Body of pancreas (tissue), 4 donors: ENCODE data around the gene PPM1H. TPM values are rescaled to one million over a fixed set of nuclear protein-coding genes. Genes with fewer than 3 reads are reported as not detected.

Experiments
- ATAC-seq: fragments of 150-250 bp; one replicate; pipeline ENCODE4 v1.9.1; 2016
- DNase-seq, 4 donors: peaks; one replicate each; pipeline ENCODE4 v3.0.0-alpha.2; 2019
- H3K27ac ChIP-seq, 4 donors: fragments of 200-600 bp; sonication (generic); 1 replicate in 3 of 4; 2 replicates in 1 of 4; pipeline versions ENCODE4 v1.5.1 to v1.6.1; 2016 to 2019; ENCODE audit warnings: mild to moderate bottlenecking in 1 of 4, mixed read lengths in 1 of 4, moderate library complexity in 1 of 4
- H3K27me3 ChIP-seq, 2 donors: fragments of 200-600 bp; sonication (generic); one replicate each; pipeline ENCODE4 v1.6.0; 2016; ENCODE audit warnings: mild to moderate bottlenecking in 1 of 2
- H3K36me3 ChIP-seq, 2 donors: fragments of 200-600 bp; sonication (generic); replicated peaks in 1 of 2; 2 replicates each; pipeline ENCODE4 v1.5.1; 2016; ENCODE audit warnings: low read depth in 2 of 2; ENCODE audit not compliant: insufficient read depth in 1 of 2
- H3K4me1 ChIP-seq: fragments of 200-600 bp; sonication (generic); one replicate; pipeline ENCODE4 v1.6.0; 2016
- H3K4me3 ChIP-seq, 2 donors: fragments of 200-600 bp; sonication (generic); 1 replicate in 1 of 2; 2 replicates in 1 of 2; pipeline ENCODE4 v1.5.1; 2016 to 2019
- H3K9me3 ChIP-seq, 3 donors: fragments of 200-600 bp; sonication (generic); 1 replicate in 2 of 3; 2 replicates in 1 of 3; pipeline ENCODE4 v1.5.1; 2016
- CTCF ChIP-seq, 7 experiments: fragments of 450-650 bp in 4 of 7; fragments of 200-600 bp in 3 of 7; sonication (generic) in 3 of 7; IDR thresholded peaks; one replicate each; pipeline ENCODE4 v1.5.1; 2016 to 2019; ENCODE audit warnings: antibody characterized with exemption in 7 of 7
- POLR2A ChIP-seq, 3 donors: fragments of 450-650 bp; IDR thresholded peaks; one replicate each; pipeline ENCODE4 v1.6.1; 2016; ENCODE audit warnings: antibody characterized with exemption in 3 of 3, mild to moderate bottlenecking in 2 of 3
- WGBS, 2 donors: methylation state at CpG; one replicate each; pipeline ENCODE4 v1.1.5; 2017; 5-methylcytosine and 5-hydroxymethylcytosine counted together
- intact Hi-C: fragments of 100-400 bp; cut with DNase I; formaldehyde crosslinking; loops from one replicate; pipeline ENCODE4 v1.15.1; 2023
- total RNA-seq, 2 donors: library from RNA; depleted of rRNA; stranded (reverse); fragments of >200 nt; gene quantifications; one replicate each; pipeline ENCODE4 v1.1.0, GENCODE V29; 2016

The PPM1H gene
- total RNA-seq, 2 donors from 2014 or later: 4.9 to 6.3 TPM

- H3K9me3 ChIP-seq: no peaks in the 10 kb centered on the region
- no peaks in the 10 kb centered on the region for H3K4me1 ChIP-seq
- no peak for DNase-seq
- intact Hi-C loops: no loop called here
- no peak for TF ChIP-seq CTCF (IDR thresholded peaks at IDR 0.05)
- TF ChIP-seq POLR2A (IDR thresholded peaks at IDR 0.05): no peak
- no peaks in the 10 kb centered on the region for H3K36me3 ChIP-seq
- no peak for ATAC-seq
- H3K27ac ChIP-seq: no peak overlapping the region
- 61 to 63% methylated on average over 3 of the region's 3 CpGs for WGBS, 2 donors
- no peaks in the 10 kb centered on the region for H3K27me3 ChIP-seq
- H3K4me3 ChIP-seq: no peak overlapping the region
Measured at GRCh38 chr12:62653304-62653703, 281.6 kb downstream of the PPM1H start.

GRCh38 chr12:62651138-62651537, 283.8 kb downstream of the PPM1H start:
- Histone ChIP-seq H3K36me3 (no peaks in the 10 kb centered on the region), H3K27ac (no peak overlapping the region), H3K27me3 (no peaks in the 10 kb centered on the region), H3K9me3 (no peaks in the 10 kb centered on the region), H3K4me1 (no peaks in the 10 kb centered on the region), H3K4me3 (no peak overlapping the region)
- DNase-seq (no peak), ATAC-seq (no peak)
- no peak for TF ChIP-seq POLR2A (IDR thresholded peaks at IDR 0.05)
- intact Hi-C loops: no loop called here
- WGBS, 2 donors: 90 to 94% methylated on average over 2 of the region's 2 CpGs

GRCh38 chr12:62649412-62650138, 285.4 kb downstream of the PPM1H start:
- intact Hi-C loops: no loop called here
- ATAC-seq (no peak), DNase-seq (no peak)
- WGBS, 2 donors: 67 to 73% methylated on average over 4 of the region's 4 CpGs
- Histone ChIP-seq H3K27ac (no peak overlapping the region), H3K4me1 (no peaks in the 10 kb centered on the region), H3K36me3 (no peaks in the 10 kb centered on the region), H3K4me3 (no peak overlapping the region), H3K27me3 (no peaks in the 10 kb centered on the region), H3K9me3 (no peaks in the 10 kb centered on the region)
- no peak for TF ChIP-seq POLR2A (IDR thresholded peaks at IDR 0.05)
- no peak for TF ChIP-seq CTCF (IDR thresholded peaks at IDR 0.05)

GRCh38 chr12:62647586-62647985, 287.4 kb downstream of the PPM1H start:
- peak; percentile 58 for ATAC-seq
- no peaks in the 10 kb centered on the region for H3K27me3 ChIP-seq
- H3K9me3 ChIP-seq: no peaks in the 10 kb centered on the region
- H3K27ac ChIP-seq: no peak overlapping the region
- intact Hi-C loops: no loop called here
- WGBS, 2 donors: 48 to 49% methylated on average over 3 of the region's 3 CpGs
- H3K36me3 ChIP-seq: no peaks in the 10 kb centered on the region
- H3K4me3 ChIP-seq: no peak overlapping the region
- no peaks in the 10 kb centered on the region for H3K4me1 ChIP-seq
- no peak for TF ChIP-seq POLR2A (IDR thresholded peaks at IDR 0.05)
- no peak for TF ChIP-seq CTCF (IDR thresholded peaks at IDR 0.05)
- DNase-seq: peak in 3 of 4 donors; percentile 17 to 35 (median 30)

GRCh38 chr12:62646566-62646965, 288.4 kb downstream of the PPM1H start:
- no peaks in the 10 kb centered on the region for H3K4me1 ChIP-seq
- intact Hi-C loops: no loop called here
- DNase-seq: no peak
- ATAC-seq: no peak
- H3K36me3 ChIP-seq: no peaks in the 10 kb centered on the region
- WGBS, 2 donors: 93 to 95% methylated on average over 8 of the region's 8 CpGs
- H3K27ac ChIP-seq: no peak overlapping the region
- H3K4me3 ChIP-seq: no peak overlapping the region
- H3K9me3 ChIP-seq: no peaks in the 10 kb centered on the region
- no peak for TF ChIP-seq POLR2A (IDR thresholded peaks at IDR 0.05)
- no peak for TF ChIP-seq CTCF (IDR thresholded peaks at IDR 0.05)
- H3K27me3 ChIP-seq: no peaks in the 10 kb centered on the region
